H1 (cell line): Measurements from ENCODE around the gene ZNF213.

Source experiments
- ATF3 ChIP-seq: IDR thresholded peaks from 2 replicates; pipeline ENCODE4 v1.6.1; 2011; ENCODE audit warnings: low read depth, mild to moderate bottlenecking, low read length; ENCODE audit not compliant: insufficient read depth
- EP300 ChIP-seq, 2 experiments: IDR thresholded peaks; 1 replicate in 1 of 2; 2 replicates in 1 of 2; pipeline ENCODE4 v1.6.1; 2011 to 2012; ENCODE audit warnings: low read depth in 2 of 2, low read length in 2 of 2, mild to moderate bottlenecking in 2 of 2, borderline replicate concordance in 1 of 2, inconsistent platforms in 1 of 2, moderate library complexity in 1 of 2
- EZH2 ChIP-seq: fragments of 200-600 bp; sonication (generic); IDR thresholded peaks from 2 replicates; pipeline ENCODE4 v1.7.1; 2012; ENCODE audit warnings: low read depth, mild to moderate bottlenecking, moderate library complexity, low read length, inconsistent platforms; ENCODE audit not compliant: severe bottlenecking
- POLR2A ChIP-seq, 2 experiments: IDR thresholded peaks; 1 replicate in 1 of 2; 2 replicates in 1 of 2; pipeline ENCODE4 v1.6.1; 2011; ENCODE audit warnings: low read depth in 2 of 2, low read length in 2 of 2, mild to moderate bottlenecking in 2 of 2; ENCODE audit errors: control extremely low read depth in 1 of 2
- RAD21 ChIP-seq, 2 experiments: IDR thresholded peaks in 1 of 2; conservative IDR thresholded peaks in 1 of 2; 2 replicates each; pipeline ENCODE4 v1.6.1; 2011; ENCODE audit warnings: low read depth in 2 of 2, low read length in 2 of 2, improper control_type of control experiment in 1 of 2, inconsistent platforms in 1 of 2, mild to moderate bottlenecking in 1 of 2, moderate library complexity in 1 of 2
- SIN3A ChIP-seq, 2 experiments: IDR thresholded peaks in 1 of 2; conservative IDR thresholded peaks in 1 of 2; 2 replicates each; pipeline ENCODE4 v1.6.1; 2011 to 2012; ENCODE audit warnings: low read length in 2 of 2, improper control_type of control experiment in 1 of 2, low read depth in 1 of 2, mild to moderate bottlenecking in 1 of 2
- TF ChIP-seq, protein P1 (sequence below), 3 experiments: IDR thresholded peaks; 1 replicate in 2 of 3; 2 replicates in 1 of 3; pipeline versions ENCODE4 v1.5.1 to v1.6.1; 2011; ENCODE audit warnings: low read length in 3 of 3, mild to moderate bottlenecking in 3 of 3, inconsistent platforms in 2 of 3, low read depth in 1 of 3, moderate library complexity in 1 of 3; ENCODE audit not compliant: insufficient read depth in 1 of 3; ENCODE audit errors: control extremely low read depth in 1 of 3

DNA sequence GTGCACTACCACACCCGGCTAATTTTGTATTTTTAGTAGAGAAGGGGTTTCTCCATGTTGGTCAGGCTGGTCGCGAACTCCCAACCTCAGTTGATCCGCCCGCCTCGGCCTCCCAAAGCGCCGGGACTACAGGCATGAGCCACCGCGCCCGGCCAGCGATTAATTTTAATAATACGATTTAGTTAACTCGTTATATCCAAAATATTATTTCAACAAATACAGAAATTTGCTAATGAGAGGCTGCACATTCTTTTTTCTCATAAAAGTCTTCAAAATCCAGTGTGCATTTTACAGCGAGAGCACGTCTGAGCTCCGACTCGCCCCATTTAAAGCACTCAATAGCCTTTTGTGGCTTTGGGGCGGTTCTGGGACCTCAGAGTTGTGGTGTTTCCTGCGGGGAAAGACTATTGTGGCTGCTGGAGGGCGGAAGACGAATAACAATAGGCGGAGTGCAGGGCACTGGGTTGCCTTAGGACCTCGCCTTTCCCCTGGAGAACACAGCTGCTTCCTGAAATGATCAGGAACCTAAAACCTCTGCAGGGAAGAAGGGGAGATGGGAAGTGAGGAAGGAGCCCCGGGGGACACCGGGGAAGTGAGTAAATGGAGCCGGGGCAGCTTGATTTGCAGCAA, 32.9 kb upstream of the ZNF213 start:
- no peak for TF ChIP-seq SIN3A (conservative IDR thresholded peaks at IDR 0.05 in 1 of 2, IDR thresholded peaks at IDR 0.05 in 1 of 2; ENCODE audit: low read depth in 1 of 2, low read length in 2 of 2)
- TF ChIP-seq POLR2A (IDR thresholded peaks at IDR 0.05; ENCODE audit: control extremely low read depth in 1 of 2, low read depth in 2 of 2, low read length in 2 of 2), result no peak
- TF ChIP-seq EZH2, result no peak
- TF ChIP-seq, protein P1, sequence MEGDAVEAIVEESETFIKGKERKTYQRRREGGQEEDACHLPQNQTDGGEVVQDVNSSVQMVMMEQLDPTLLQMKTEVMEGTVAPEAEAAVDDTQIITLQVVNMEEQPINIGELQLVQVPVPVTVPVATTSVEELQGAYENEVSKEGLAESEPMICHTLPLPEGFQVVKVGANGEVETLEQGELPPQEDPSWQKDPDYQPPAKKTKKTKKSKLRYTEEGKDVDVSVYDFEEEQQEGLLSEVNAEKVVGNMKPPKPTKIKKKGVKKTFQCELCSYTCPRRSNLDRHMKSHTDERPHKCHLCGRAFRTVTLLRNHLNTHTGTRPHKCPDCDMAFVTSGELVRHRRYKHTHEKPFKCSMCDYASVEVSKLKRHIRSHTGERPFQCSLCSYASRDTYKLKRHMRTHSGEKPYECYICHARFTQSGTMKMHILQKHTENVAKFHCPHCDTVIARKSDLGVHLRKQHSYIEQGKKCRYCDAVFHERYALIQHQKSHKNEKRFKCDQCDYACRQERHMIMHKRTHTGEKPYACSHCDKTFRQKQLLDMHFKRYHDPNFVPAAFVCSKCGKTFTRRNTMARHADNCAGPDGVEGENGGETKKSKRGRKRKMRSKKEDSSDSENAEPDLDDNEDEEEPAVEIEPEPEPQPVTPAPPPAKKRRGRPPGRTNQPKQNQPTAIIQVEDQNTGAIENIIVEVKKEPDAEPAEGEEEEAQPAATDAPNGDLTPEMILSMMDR (IDR thresholded peaks at IDR 0.05; ENCODE audit: control extremely low read depth in 1 of 3, insufficient read depth in 1 of 3, low read depth in 1 of 3, low read length in 3 of 3), result no peak
- TF ChIP-seq RAD21 (IDR thresholded peaks at IDR 0.05 in 1 of 2, conservative IDR thresholded peaks at IDR 0.05 in 1 of 2; ENCODE audit: low read depth in 2 of 2, low read length in 2 of 2), result no peak
- TF ChIP-seq EP300 (IDR thresholded peaks at IDR 0.05; ENCODE audit: borderline replicate concordance in 1 of 2, low read depth in 2 of 2, low read length in 2 of 2), result no peak
- TF ChIP-seq ATF3, result no peak
